A204.1 (cell line): ENCODE measurements around the gene NOTCH2.
A peak's percentile ranks its signal among the peaks of the same experiment; 100 is the strongest.
"Not testable (repeated sequence)": the region's sequence is repeated elsewhere in the genome, so short reads cannot be mapped to it uniquely, and the experiment has no call there.

Experiments
- FAIRE-seq: peaks from 2 replicates; lab custom pipeline; 2012; peaks lifted over from hg19 to GRCh38; lab: Jason Lieb, UNC

The NOTCH2 gene

GRCh38 chr1:120069067-120069919, at the start of gene NOTCH2:
TSS of gene NOTCH2 (minus strand) at chr1:120069662. CDS start at chr1:120069406, 256 bp downstream.
- peak; percentile 21 for FAIRE-seq

- not testable (repeated sequence) for FAIRE-seq
These were observed 48.1 kb upstream of the NOTCH2 start for GRCh38 chr1:120117371-120118177.

- not testable (repeated sequence) for FAIRE-seq
These were observed 46.6 kb upstream of the NOTCH2 start for GRCh38 chr1:120116094-120116493.

GRCh38 chr1:120113134-120113533, 43.7 kb upstream of the NOTCH2 start:
- not testable (repeated sequence) for FAIRE-seq

- not testable (repeated sequence) for FAIRE-seq
These were observed 42.8 kb upstream of the NOTCH2 start for GRCh38 chr1:120112212-120112611.

- not testable (repeated sequence) for FAIRE-seq
These were observed 42.3 kb upstream of the NOTCH2 start for GRCh38 chr1:120111771-120112170.

GRCh38 chr1:120111008-120111407, 41.5 kb upstream of the NOTCH2 start:
- not testable (repeated sequence) for FAIRE-seq

GRCh38 chr1:120109656-120110055, 40.2 kb upstream of the NOTCH2 start:
- not testable (repeated sequence) for FAIRE-seq

- not testable (repeated sequence) for FAIRE-seq
These were observed 39.7 kb upstream of the NOTCH2 start for GRCh38 chr1:120109180-120109579.

GRCh38 chr1:120105288-120105687, 35.8 kb upstream of the NOTCH2 start:
- FAIRE-seq: not testable (repeated sequence)

- FAIRE-seq: not testable (repeated sequence)
These were observed 34.3 kb upstream of the NOTCH2 start for GRCh38 chr1:120103768-120104167.

- not testable (repeated sequence) for FAIRE-seq
These were observed 32.1 kb upstream of the NOTCH2 start for GRCh38 chr1:120101593-120101992.

- FAIRE-seq: not testable (repeated sequence)
These were observed 31.1 kb upstream of the NOTCH2 start for GRCh38 chr1:120100590-120100989.

- FAIRE-seq: not testable (repeated sequence)
These were observed 29.7 kb upstream of the NOTCH2 start for GRCh38 chr1:120098986-120099759.

GRCh38 chr1:120096981-120097545, 27.6 kb upstream of the NOTCH2 start:
- FAIRE-seq: not testable (repeated sequence)

- not testable (repeated sequence) for FAIRE-seq
These were observed 24.2 kb upstream of the NOTCH2 start for GRCh38 chr1:120093548-120094181.

- not testable (repeated sequence) for FAIRE-seq
These were observed 23.1 kb upstream of the NOTCH2 start for GRCh38 chr1:120092232-120093218.

GRCh38 chr1:120090830-120091229, 21.4 kb upstream of the NOTCH2 start:
- FAIRE-seq: not testable (repeated sequence)

- FAIRE-seq: not testable (repeated sequence)
These were observed 18.5 kb upstream of the NOTCH2 start for GRCh38 chr1:120087959-120088358.

- not testable (repeated sequence) for FAIRE-seq
These were observed 405 bp upstream of the NOTCH2 start for GRCh38 chr1:120069920-120070214.
